PC-3 (cell line): ENCODE data around the gene PARVA. TPM values are rescaled to one million over a fixed set of nuclear protein-coding genes. Genes with fewer than 3 reads are reported as not detected.

ENCODE experiments used
- ATAC-seq: fragments of 200-7000 bp; cut with Tn5 transposase; 2 replicates; pipeline ENCODE4 v1.9.1; 2020; ENCODE audit warnings: mild to moderate bottlenecking, moderate library complexity
- BruUV-seq: library from RNA; stranded (reverse); fragments of 400-500 nt; replicated peaks from 2 replicates; lab custom pipeline; 2021; lab: Mats Ljungman, UMichigan
- CTCF ChIA-PET: fragments of 300-600 bp; sonication (Branson Sonifier 250); formaldehyde crosslinking; loops from one replicate; lab custom pipeline; 2022; ENCODE audit warnings: antibody characterized with exemption; lab: Charles Lee
- POLR2A ChIA-PET: fragments of 300-600 bp; sonication (Branson Sonifier 250); formaldehyde crosslinking; loops from one replicate; lab custom pipeline; 2022; ENCODE audit warnings: antibody characterized with exemption; ENCODE audit not compliant: unreplicated experiment; lab: Charles Lee
- DNase-seq: peaks from one replicate; pipeline ENCODE4 v3.0.0-alpha.2; 2015
- H2AFZ ChIP-seq: fragments of 300-600 bp; sonication (generic); 2 replicates; pipeline ENCODE4 v1.6.0; 2016; ENCODE audit warnings: antibody characterized with exemption, low read length
- H3F3A ChIP-seq: fragments of 300-600 bp; sonication (generic); one replicate; pipeline ENCODE4 v1.6.0; 2017; ENCODE audit warnings: antibody characterized with exemption, low read length, control low read depth, mild to moderate bottlenecking; ENCODE audit not compliant: unreplicated experiment
- H3K27ac ChIP-seq: fragments of 300-600 bp; sonication (generic); 2 replicates; pipeline ENCODE4 v1.5.1; 2016; ENCODE audit warnings: mild to moderate bottlenecking, low read length
- H3K27me3 ChIP-seq: fragments of 300-600 bp; sonication (generic); 2 replicates; pipeline ENCODE4 v1.6.1; 2016; ENCODE audit warnings: low read length, mixed read lengths
- H3K36me3 ChIP-seq: fragments of 300-600 bp; sonication (generic); 2 replicates; pipeline ENCODE4 v1.6.1; 2016; ENCODE audit warnings: low read depth, mixed run types, low read length, mixed read lengths
- H3K4me1 ChIP-seq: fragments of 300-600 bp; sonication (generic); 2 replicates; pipeline ENCODE4 v1.5.1; 2016; ENCODE audit warnings: low read length; ENCODE audit not compliant: insufficient read depth
- H3K4me2 ChIP-seq: fragments of 300-600 bp; sonication (generic); 2 replicates; pipeline ENCODE4 v1.6.0; 2016; ENCODE audit warnings: low read length
- H3K4me3 ChIP-seq: fragments of 300-600 bp; sonication (generic); 2 replicates; pipeline ENCODE4 v1.5.1; 2016; ENCODE audit warnings: mild to moderate bottlenecking, low read length, mixed read lengths
- H3K79me2 ChIP-seq: fragments of 300-600 bp; sonication (generic); 2 replicates; pipeline ENCODE4 v1.6.1; 2017; ENCODE audit warnings: low read length, mixed read lengths
- H3K9ac ChIP-seq: fragments of 300-600 bp; sonication (generic); 2 replicates; pipeline ENCODE4 v1.6.0; 2016; ENCODE audit warnings: mild to moderate bottlenecking, low read length
- H3K9me2 ChIP-seq: fragments of 300-600 bp; sonication (generic); replicated peaks from 2 replicates; pipeline ENCODE4 v1.6.1; 2016; ENCODE audit warnings: mixed run types, low read length, mixed read lengths
- H3K9me3 ChIP-seq: fragments of 300-600 bp; sonication (generic); 2 replicates; pipeline ENCODE4 v1.6.1; 2016; ENCODE audit warnings: low read length, mixed read lengths
- H4K20me1 ChIP-seq: fragments of 300-600 bp; sonication (generic); 2 replicates; pipeline ENCODE4 v1.6.1; 2016; ENCODE audit warnings: low read length, mixed read lengths
- EZH2 ChIP-seq: fragments of 300-600 bp; sonication (generic); IDR thresholded peaks from one replicate; pipeline ENCODE4 v1.6.1; 2017; ENCODE audit warnings: antibody characterized with exemption, mild to moderate bottlenecking, low read length; ENCODE audit not compliant: unreplicated experiment
- EZH2phosphoT487 ChIP-seq: fragments of 300-600 bp; sonication (generic); IDR thresholded peaks from 2 replicates; pipeline ENCODE4 v1.6.1; 2018; ENCODE audit warnings: mild to moderate bottlenecking, antibody characterized with exemption, low read length, borderline replicate concordance
- intact Hi-C: fragments of 100-400 bp; cut with micrococcal nuclease; formaldehyde crosslinking; loops from 2 replicates; pipeline ENCODE4 v1.9.0; 2023
- total RNA-seq: library from RNA; depleted of rRNA; stranded (reverse); fragments of >200 nt; gene quantifications from 2 replicates; pipeline ENCODE4 v1.2.3, GENCODE V29; 2014
- TF ChIP-seq, protein P1 (sequence below): fragments of 300-600 bp; sonication (generic); conservative IDR thresholded peaks from 2 replicates; pipeline ENCODE4 v1.5.1; 2017; ENCODE audit warnings: antibody characterized with exemption, low read depth, mild to moderate bottlenecking, low read length

PARVA gene
- total RNA-seq, 1 experiment from 2014 or later = 13.5 TPM

- Histone ChIP-seq H4K20me1 (no peaks in the 10 kb centered on the region), H3K9me3 (no peaks in the 10 kb centered on the region), H3K27ac (no peak overlapping the region), H3K4me3 (no peak overlapping the region), H3K9ac (no peak overlapping the region), H3K36me3 (no peaks in the 10 kb centered on the region), H2AFZ (no peak overlapping the region), H3F3A (no peaks in the 10 kb centered on the region), H3K4me2 (no peak overlapping the region), H3K27me3 (no peaks in the 10 kb centered on the region), H3K79me2 (no peaks in the 10 kb centered on the region), H3K9me2 (no peaks in the 10 kb centered on the region), H3K4me1 (peaks cover 7% of the 10 kb centered on the region)
- DNase-seq = no peak
- no peak for ATAC-seq
- ChIA-PET POLR2A (no interaction called here), CTCF (no interaction called here)
- TF ChIP-seq EZH2phosphoT487 = no peak
- TF ChIP-seq, protein P1, sequence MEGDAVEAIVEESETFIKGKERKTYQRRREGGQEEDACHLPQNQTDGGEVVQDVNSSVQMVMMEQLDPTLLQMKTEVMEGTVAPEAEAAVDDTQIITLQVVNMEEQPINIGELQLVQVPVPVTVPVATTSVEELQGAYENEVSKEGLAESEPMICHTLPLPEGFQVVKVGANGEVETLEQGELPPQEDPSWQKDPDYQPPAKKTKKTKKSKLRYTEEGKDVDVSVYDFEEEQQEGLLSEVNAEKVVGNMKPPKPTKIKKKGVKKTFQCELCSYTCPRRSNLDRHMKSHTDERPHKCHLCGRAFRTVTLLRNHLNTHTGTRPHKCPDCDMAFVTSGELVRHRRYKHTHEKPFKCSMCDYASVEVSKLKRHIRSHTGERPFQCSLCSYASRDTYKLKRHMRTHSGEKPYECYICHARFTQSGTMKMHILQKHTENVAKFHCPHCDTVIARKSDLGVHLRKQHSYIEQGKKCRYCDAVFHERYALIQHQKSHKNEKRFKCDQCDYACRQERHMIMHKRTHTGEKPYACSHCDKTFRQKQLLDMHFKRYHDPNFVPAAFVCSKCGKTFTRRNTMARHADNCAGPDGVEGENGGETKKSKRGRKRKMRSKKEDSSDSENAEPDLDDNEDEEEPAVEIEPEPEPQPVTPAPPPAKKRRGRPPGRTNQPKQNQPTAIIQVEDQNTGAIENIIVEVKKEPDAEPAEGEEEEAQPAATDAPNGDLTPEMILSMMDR = no peak
- TF ChIP-seq EZH2 = no peak
- intact Hi-C loops = no loop called here
- no TSS peak for BruUV-seq
Measured at GRCh38 chr11:12403122-12403996, 26.0 kb downstream of the PARVA start.

DNA sequence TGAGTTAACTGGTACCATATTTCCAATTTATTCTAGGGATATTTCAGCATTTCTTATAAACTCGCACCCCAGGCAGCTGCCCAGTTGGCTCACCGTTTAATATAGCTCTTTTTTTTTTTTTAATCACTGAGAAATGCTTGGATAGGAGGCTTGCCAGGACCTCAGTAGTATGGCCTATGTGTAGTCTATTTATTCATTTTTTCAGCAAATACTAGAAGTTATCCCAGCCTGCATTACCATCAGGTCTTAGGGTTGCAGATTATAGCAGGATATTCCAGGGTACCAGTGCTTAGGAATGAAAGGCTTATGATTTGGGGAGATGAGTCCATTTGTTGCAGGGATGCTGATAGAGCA is 26.6 kb downstream of the PARVA start:
- no peaks in the 10 kb centered on the region for H3K36me3 ChIP-seq
- H3F3A ChIP-seq = no peaks in the 10 kb centered on the region
- no peak overlapping the region for H3K4me3 ChIP-seq
- no peak overlapping the region for H3K9ac ChIP-seq
- TF ChIP-seq EZH2phosphoT487 = no peak
- TF ChIP-seq EZH2 = no peak
- TF ChIP-seq, protein P1 = no peak
- H4K20me1 ChIP-seq = no peaks in the 10 kb centered on the region
- BruUV-seq = no TSS peak
- CTCF ChIA-PET = no interaction called here
- H3K9me2 ChIP-seq = no peaks in the 10 kb centered on the region
- POLR2A ChIA-PET = no interaction called here
- no peaks in the 10 kb centered on the region for H3K9me3 ChIP-seq
- intact Hi-C loops = no loop called here
- no peaks in the 10 kb centered on the region for H3K79me2 ChIP-seq
- H2AFZ ChIP-seq = no peak overlapping the region
- no peak overlapping the region for H3K27ac ChIP-seq
- H3K4me2 ChIP-seq = no peak overlapping the region
- ATAC-seq = no peak
- peaks cover 7% of the 10 kb centered on the region for H3K4me1 ChIP-seq
- no peaks in the 10 kb centered on the region for H3K27me3 ChIP-seq
- no peak for DNase-seq

DNA sequence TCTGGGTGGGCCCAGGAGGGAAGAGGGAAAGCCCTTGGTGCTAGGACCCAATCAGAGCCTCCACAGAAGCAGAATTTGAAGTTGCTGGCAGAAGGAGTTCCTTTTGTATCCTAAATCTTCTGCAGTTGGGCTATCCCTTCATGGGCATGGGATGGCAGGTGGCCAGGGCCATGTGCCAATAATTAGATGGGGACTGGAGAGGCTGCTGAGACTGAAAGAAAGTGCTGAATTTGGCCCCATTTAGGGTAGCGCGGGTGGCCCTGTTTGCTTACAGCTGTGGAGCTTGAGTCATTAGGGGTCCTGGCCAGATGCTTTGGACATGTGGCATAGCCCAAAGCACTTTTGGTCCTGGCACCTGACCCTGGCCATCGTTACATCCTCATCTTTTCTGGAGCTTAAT is 27.1 kb downstream of the PARVA start:
- Histone ChIP-seq H3K9ac (no peak overlapping the region), H3K27me3 (no peaks in the 10 kb centered on the region), H4K20me1 (no peaks in the 10 kb centered on the region), H3K9me3 (no peaks in the 10 kb centered on the region), H2AFZ (no peak overlapping the region), H3K9me2 (no peaks in the 10 kb centered on the region), H3K4me2 (no peak overlapping the region), H3K27ac (no peak overlapping the region), H3K79me2 (no peaks in the 10 kb centered on the region), H3K4me1 (peaks cover 7% of the 10 kb centered on the region), H3F3A (no peaks in the 10 kb centered on the region), H3K36me3 (no peaks in the 10 kb centered on the region), H3K4me3 (no peak overlapping the region)
- DNase-seq = no peak
- no TSS peak for BruUV-seq
- TF ChIP-seq EZH2 = no peak
- TF ChIP-seq, protein P1 = no peak
- TF ChIP-seq EZH2phosphoT487 = no peak
- CTCF ChIA-PET = no interaction called here
- intact Hi-C loops = no loop called here
- no peak for ATAC-seq
- POLR2A ChIA-PET = no interaction called here
